ENCODE data around the gene TMEM242.
A peak's percentile ranks its signal among the peaks of the same experiment; 100 is the strongest.

The TMEM242 gene

GRCh38 chr6:157254538-157254937, 68.8 kb downstream of the TMEM242 start:
- no peak for TF ChIP-seq CTCF (IDR thresholded peaks at IDR 0.05; ENCODE audit: low read length, missing control alignments)
- H3K4me3 ChIP-seq (replicated peaks; ENCODE audit: low read depth, low read length): no peak overlapping the region
- DNase-seq (ENCODE audit: low read depth): no peak

GRCh38 chr6:157253699-157254098, 69.6 kb downstream of the TMEM242 start:
- DNase-seq (ENCODE audit: low read depth): no peak
- TF ChIP-seq CTCF (IDR thresholded peaks at IDR 0.05; ENCODE audit: low read length, missing control alignments): no peak
- H3K4me3 ChIP-seq (replicated peaks; ENCODE audit: low read depth, low read length): no peak overlapping the region

DNA sequence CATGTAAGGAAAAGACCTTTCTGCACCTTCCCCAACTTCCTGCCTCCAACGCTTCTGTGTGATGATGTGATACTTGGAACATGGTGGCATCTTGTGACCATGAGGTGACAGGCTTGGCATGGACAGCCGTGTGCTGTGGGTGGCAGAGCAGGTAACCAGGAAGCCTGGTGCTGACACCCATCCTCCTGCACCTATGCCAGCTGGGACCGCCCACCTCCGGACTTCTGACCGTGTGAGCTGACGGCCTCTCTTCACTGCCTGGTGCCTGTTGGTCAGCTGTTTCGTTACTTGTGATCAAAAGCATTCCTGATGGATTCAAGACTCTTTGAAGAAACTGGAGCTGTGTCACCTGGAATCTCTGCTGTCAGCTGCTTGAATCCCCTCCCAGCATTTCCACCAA, 70.3 kb downstream of the TMEM242 start:
- H3K4me3 ChIP-seq (replicated peaks; ENCODE audit: low read depth, low read length): no peak overlapping the region
- peak; percentile 15 for DNase-seq (ENCODE audit: low read depth)
- no peak for TF ChIP-seq CTCF (IDR thresholded peaks at IDR 0.05; ENCODE audit: low read length, missing control alignments)

DNA sequence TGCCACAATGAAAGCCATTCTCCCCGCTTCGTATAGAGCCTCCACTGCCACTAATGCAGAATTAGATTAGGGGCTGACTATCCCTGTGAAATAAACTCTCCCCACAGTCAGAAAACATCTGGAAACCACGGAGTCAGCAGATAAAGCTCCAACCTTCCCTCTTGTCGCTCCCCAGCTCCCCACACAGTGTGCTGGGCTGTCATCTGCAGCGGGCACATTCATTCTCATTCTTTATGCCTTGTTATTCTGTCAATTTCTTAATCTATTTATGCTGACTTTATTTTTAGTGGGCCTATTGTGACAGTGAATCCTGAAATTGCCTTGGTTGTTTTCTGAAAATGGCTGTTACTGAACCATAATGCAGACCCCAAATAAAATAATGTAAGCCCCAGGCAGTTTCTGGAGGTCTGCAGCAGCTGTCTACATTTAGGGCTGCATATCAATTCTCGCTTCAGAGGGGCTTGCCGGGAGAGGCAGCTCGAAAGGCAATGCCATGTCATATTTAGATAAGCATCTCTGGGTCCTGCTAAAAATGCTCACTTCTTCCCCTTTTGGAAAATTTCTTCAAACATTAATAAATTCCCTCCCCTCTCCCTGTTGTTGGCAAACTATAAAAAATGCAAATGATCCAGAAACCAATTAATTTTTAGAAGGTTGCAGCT, 71.6 kb downstream of the TMEM242 start:
- DNase-seq (ENCODE audit: low read depth): no peak
- no peak overlapping the region for H3K4me3 ChIP-seq (replicated peaks; ENCODE audit: low read depth, low read length)
- TF ChIP-seq CTCF (IDR thresholded peaks at IDR 0.05; ENCODE audit: low read length, missing control alignments): no peak

DNA sequence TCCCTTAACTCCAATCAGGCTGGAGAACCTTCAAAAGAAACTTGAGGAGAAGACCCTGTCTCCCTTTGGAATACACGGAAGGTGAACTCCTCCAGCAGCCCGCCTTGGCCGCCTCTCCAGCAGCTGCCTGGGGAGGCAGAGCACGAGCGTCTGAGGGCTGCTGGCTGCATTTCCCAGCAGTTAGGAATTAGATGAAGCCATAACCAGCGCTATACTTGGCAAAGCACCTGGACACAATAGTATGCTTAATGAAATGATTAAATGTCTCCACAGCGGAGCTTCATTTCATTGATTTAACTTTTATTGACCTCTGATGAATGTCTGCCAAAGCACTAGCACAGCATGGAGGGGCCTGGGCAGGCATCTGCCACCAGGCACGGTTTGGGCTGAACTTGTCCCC, 73.5 kb downstream of the TMEM242 start:
- DNase-seq (ENCODE audit: low read depth): no peak
- no peak overlapping the region for H3K4me3 ChIP-seq (replicated peaks; ENCODE audit: low read depth, low read length)
- TF ChIP-seq CTCF (IDR thresholded peaks at IDR 0.05; ENCODE audit: low read length, missing control alignments): no peak

DNA sequence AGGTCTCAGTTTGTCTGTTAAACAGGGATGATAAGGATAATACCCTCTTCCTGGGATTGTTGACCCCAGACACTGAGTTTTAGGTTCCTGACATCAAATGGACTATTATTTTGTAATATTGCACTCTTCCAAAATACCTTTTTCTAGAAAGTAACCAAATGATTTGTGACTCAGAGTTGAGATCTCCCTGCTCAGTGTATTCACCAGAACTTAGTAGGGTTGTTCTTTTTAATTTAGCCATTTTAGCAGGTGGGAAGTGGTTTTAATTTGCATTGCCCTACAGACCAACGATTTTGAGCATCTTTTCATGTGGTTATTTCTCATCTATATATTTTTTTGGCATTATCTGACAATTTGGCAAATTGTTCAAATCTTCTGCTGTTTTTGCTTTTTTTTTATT, 75.1 kb downstream of the TMEM242 start:
- DNase-seq (ENCODE audit: low read depth): no peak
- no peak overlapping the region for H3K4me3 ChIP-seq (replicated peaks; ENCODE audit: low read depth, low read length)
- no peak for TF ChIP-seq CTCF (IDR thresholded peaks at IDR 0.05; ENCODE audit: low read length, missing control alignments)

- DNase-seq (ENCODE audit: low read depth): no peak
- no peak for TF ChIP-seq CTCF (IDR thresholded peaks at IDR 0.05; ENCODE audit: low read length, missing control alignments)
- no peak overlapping the region for H3K4me3 ChIP-seq (replicated peaks; ENCODE audit: low read depth, low read length)
Observed at GRCh38 chr6:157246771-157247484, 76.4 kb downstream of the TMEM242 start.

All from fibroblast of pulmonary artery (primary cell).